ENCODE data around the gene PMEPA1.

Gene PMEPA1

DNA sequence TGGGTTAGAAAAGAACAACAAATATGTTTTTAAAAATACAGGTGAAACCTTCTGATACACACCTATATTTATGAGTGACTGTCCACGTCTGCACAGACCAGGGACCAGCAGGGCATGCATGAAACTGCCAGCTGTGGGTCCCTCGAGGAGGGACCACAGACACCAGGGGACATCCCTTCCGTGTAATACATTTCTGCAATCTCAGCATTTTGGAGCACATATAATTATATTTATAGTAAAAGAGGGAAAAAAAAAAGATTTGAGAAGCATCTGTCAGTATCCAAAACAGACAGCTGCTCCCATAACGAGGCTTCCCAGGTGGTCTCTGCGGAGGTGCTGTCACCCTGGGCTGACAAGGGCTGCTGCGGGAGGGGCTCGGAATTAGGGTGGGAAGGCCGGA is 40.2 kb downstream of the PMEPA1 start:
- Histone ChIP-seq H3K27me3 (ENCODE audit: control insufficient read depth, low read length) (no peaks in the 10 kb centered on the region), H3K79me2 (ENCODE audit: control insufficient read depth, low read length) (peaks cover 35% of the 10 kb centered on the region), H3K27ac (ENCODE audit: low read depth, low read length) (no peak overlapping the region), H3K4me1 (ENCODE audit: control insufficient read depth, low read length) (no peaks in the 10 kb centered on the region), H3F3A (ENCODE audit: control insufficient read depth, insufficient read depth) (no peaks in the 10 kb centered on the region), H3K4me3 (ENCODE audit: low read length) (no peak overlapping the region), H3K36me3 (ENCODE audit: control insufficient read depth, low read length) (no peaks in the 10 kb centered on the region), H3K9me2 (replicated peaks; ENCODE audit: control insufficient read depth, low read length) (no peaks in the 10 kb centered on the region), H4K20me1 (ENCODE audit: control insufficient read depth, insufficient read depth, low read depth, low read length) (peaks cover 12% of the 10 kb centered on the region; the same call in 1 of the 2 replicates), H3K4me2 (ENCODE audit: low read length) (no peak overlapping the region), H3K9me3 (ENCODE audit: control insufficient read depth, insufficient read depth, low read length) (no peaks in the 10 kb centered on the region)
- TF ChIP-seq, protein P1, sequence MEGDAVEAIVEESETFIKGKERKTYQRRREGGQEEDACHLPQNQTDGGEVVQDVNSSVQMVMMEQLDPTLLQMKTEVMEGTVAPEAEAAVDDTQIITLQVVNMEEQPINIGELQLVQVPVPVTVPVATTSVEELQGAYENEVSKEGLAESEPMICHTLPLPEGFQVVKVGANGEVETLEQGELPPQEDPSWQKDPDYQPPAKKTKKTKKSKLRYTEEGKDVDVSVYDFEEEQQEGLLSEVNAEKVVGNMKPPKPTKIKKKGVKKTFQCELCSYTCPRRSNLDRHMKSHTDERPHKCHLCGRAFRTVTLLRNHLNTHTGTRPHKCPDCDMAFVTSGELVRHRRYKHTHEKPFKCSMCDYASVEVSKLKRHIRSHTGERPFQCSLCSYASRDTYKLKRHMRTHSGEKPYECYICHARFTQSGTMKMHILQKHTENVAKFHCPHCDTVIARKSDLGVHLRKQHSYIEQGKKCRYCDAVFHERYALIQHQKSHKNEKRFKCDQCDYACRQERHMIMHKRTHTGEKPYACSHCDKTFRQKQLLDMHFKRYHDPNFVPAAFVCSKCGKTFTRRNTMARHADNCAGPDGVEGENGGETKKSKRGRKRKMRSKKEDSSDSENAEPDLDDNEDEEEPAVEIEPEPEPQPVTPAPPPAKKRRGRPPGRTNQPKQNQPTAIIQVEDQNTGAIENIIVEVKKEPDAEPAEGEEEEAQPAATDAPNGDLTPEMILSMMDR (IDR thresholded peaks at IDR 0.05; ENCODE audit: low read depth, low read length, poor library complexity, severe bottlenecking), result no peak
- TF ChIP-seq EZH2phosphoT487 (IDR thresholded peaks at IDR 0.05; ENCODE audit: borderline replicate concordance, low read length), result no peak

DNA sequence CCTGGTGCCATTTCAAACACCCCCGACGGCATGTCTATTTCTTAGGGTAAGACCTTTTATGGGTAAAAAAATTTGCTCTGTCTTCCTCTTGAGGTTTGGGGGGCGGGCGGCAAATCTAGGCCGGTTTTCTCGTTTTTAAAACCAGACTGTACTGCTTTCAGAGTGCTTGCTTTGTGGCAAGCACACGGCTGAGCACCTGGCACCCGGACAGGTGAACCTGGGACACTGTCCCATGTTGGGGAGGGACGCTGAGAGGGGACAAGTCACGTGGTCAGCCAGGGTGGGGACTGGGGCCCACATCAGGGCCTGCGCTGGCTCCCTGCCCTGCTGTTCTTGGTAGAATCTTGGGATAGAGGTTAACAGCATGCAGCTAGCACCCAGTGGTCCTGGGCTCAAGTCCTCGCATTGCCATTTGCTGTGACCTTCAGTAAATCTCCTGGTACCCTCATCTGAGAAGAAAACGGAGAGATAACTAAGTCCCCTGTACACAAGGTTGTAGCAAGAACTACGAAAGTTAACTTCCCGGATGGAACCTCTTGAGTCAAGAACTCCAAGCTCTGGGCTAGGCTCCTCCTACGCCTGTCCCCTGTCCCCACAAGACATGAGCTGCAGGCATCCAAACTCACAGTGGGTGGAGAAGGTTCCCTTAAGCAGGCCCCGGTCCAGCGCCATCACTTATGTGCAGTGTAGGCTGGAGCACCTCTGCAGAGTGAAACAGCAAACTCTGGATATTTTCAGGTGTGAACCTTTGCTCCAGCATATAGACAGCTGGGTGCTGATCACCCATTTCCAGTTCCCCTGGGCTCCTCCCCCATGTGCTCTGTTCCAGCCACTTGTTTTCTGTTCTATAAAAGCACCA is 41.7 kb downstream of the PMEPA1 start:
- TF ChIP-seq, protein P1 (IDR thresholded peaks at IDR 0.05; ENCODE audit: low read depth, low read length, poor library complexity, severe bottlenecking), result no peak
- no peak for TF ChIP-seq EZH2phosphoT487 (IDR thresholded peaks at IDR 0.05; ENCODE audit: borderline replicate concordance, low read length)
- H3K4me3 ChIP-seq (ENCODE audit: low read length), result no peak overlapping the region
- H3K27ac ChIP-seq (ENCODE audit: low read depth, low read length), result no peak overlapping the region
- H3K9me3 ChIP-seq (ENCODE audit: control insufficient read depth, insufficient read depth, low read length), result no peaks in the 10 kb centered on the region
- no peaks in the 10 kb centered on the region for H3K27me3 ChIP-seq (ENCODE audit: control insufficient read depth, low read length)
- H3K4me1 ChIP-seq (ENCODE audit: control insufficient read depth, low read length), result no peaks in the 10 kb centered on the region
- peaks cover 12% of the 10 kb centered on the region; the same call in 1 of the 2 replicates for H4K20me1 ChIP-seq (ENCODE audit: control insufficient read depth, insufficient read depth, low read depth, low read length)
- H3K79me2 ChIP-seq (ENCODE audit: control insufficient read depth, low read length), result peaks cover 20% of the 10 kb centered on the region
- no peak overlapping the region for H3K4me2 ChIP-seq (ENCODE audit: low read length)
- H3K9me2 ChIP-seq (replicated peaks; ENCODE audit: control insufficient read depth, low read length), result no peaks in the 10 kb centered on the region
- H3F3A ChIP-seq (ENCODE audit: control insufficient read depth, insufficient read depth), result no peaks in the 10 kb centered on the region
- H3K36me3 ChIP-seq (ENCODE audit: control insufficient read depth, low read length), result no peaks in the 10 kb centered on the region

DNA sequence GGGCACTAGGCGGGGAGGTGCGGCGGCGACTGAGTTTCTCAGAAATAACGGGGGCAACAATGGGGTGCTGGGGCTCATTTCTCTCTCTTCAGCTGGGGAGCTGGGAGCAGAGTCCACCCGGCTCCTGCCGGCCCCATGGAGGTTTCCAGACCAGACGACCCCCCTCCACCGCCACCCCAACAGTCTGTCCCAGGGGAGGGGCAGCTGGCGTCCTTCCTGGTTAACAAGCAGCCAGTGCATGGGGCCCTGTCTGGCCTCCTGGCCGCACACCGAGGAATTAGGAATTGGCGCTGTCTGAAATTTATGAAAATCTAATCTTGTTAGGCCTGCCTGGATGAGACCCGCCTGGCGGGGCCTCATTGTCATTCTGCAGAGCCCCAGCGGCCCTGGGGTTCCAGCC is 42.4 kb downstream of the PMEPA1 start:
- Histone ChIP-seq H3K9me2 (replicated peaks; ENCODE audit: control insufficient read depth, low read length) (no peaks in the 10 kb centered on the region), H3K4me2 (ENCODE audit: low read length) (no peak overlapping the region), H4K20me1 (ENCODE audit: control insufficient read depth, insufficient read depth, low read depth, low read length) (peaks cover 12% of the 10 kb centered on the region; the same call in 1 of the 2 replicates), H3K27ac (ENCODE audit: low read depth, low read length) (no peak overlapping the region), H3K27me3 (ENCODE audit: control insufficient read depth, low read length) (no peaks in the 10 kb centered on the region), H3K9me3 (ENCODE audit: control insufficient read depth, insufficient read depth, low read length) (no peaks in the 10 kb centered on the region), H3K4me3 (ENCODE audit: low read length) (no peak overlapping the region), H3K36me3 (ENCODE audit: control insufficient read depth, low read length) (no peaks in the 10 kb centered on the region), H3K4me1 (ENCODE audit: control insufficient read depth, low read length) (no peaks in the 10 kb centered on the region), H3K79me2 (ENCODE audit: control insufficient read depth, low read length) (peaks cover 14% of the 10 kb centered on the region), H3F3A (ENCODE audit: control insufficient read depth, insufficient read depth) (no peaks in the 10 kb centered on the region)
- TF ChIP-seq EZH2phosphoT487 (IDR thresholded peaks at IDR 0.05; ENCODE audit: borderline replicate concordance, low read length), result no peak
- TF ChIP-seq, protein P1 (IDR thresholded peaks at IDR 0.05; ENCODE audit: low read depth, low read length, poor library complexity, severe bottlenecking), result no peak
